Neuronal stem cell (in vitro differentiated cells): ENCODE measurements around the gene BCR.

Experiments used
- DNase-seq: peaks from one replicate; pipeline ENCODE4 v3.0.0-alpha.2; 2013; ENCODE audit warnings: low spot score
- H2AFZ ChIP-seq: one replicate; pipeline ENCODE4 v1.6.1; 2013; ENCODE audit warnings: mild to moderate bottlenecking, low read length, inconsistent platforms
- H2AK5ac ChIP-seq: 2 replicates; pipeline ENCODE4 v1.6.1; 2013; ENCODE audit warnings: low read depth, mild to moderate bottlenecking, inconsistent platforms, low read length, moderate library complexity, mixed read lengths
- H2BK120ac ChIP-seq: 2 replicates; pipeline ENCODE4 v1.6.1; 2013; ENCODE audit warnings: low read depth, mild to moderate bottlenecking, inconsistent platforms, low read length, moderate library complexity, mixed read lengths
- H2BK12ac ChIP-seq: one replicate; pipeline ENCODE4 v1.6.1; 2013; ENCODE audit warnings: low read length, inconsistent platforms
- H2BK15ac ChIP-seq: 2 replicates; pipeline ENCODE4 v1.6.1; 2013; ENCODE audit warnings: mild to moderate bottlenecking, low read length, inconsistent platforms, mixed read lengths
- H2BK5ac ChIP-seq: one replicate; pipeline ENCODE4 v1.6.1; 2013; ENCODE audit warnings: inconsistent platforms, mild to moderate bottlenecking, low read length, moderate library complexity
- H3K14ac ChIP-seq: one replicate; pipeline ENCODE4 v1.6.1; 2013; ENCODE audit warnings: low read length, inconsistent platforms
- H3K18ac ChIP-seq: 2 replicates; pipeline ENCODE4 v1.6.1; 2013; ENCODE audit warnings: low read length, inconsistent platforms
- H3K23ac ChIP-seq: 2 replicates; pipeline ENCODE4 v1.6.1; 2013; ENCODE audit warnings: low read depth, mild to moderate bottlenecking, mixed read lengths, low read length, inconsistent platforms; ENCODE audit not compliant: poor library complexity
- H3K27ac ChIP-seq: replicated peaks from 3 replicates; pipeline ENCODE4 v1.5.1; 2013; ENCODE audit warnings: low read length, inconsistent platforms
- H3K27me3 ChIP-seq, 3 experiments: 2 replicates each; pipeline ENCODE4 v1.6.1; 2013; ENCODE audit warnings: low read length in 3 of 3, mild to moderate bottlenecking in 2 of 3, inconsistent platforms in 1 of 3, low read depth in 1 of 3, mixed read lengths in 1 of 3, moderate library complexity in 1 of 3; ENCODE audit not compliant: control insufficient read depth in 3 of 3, insufficient read depth in 3 of 3
- H3K36me3 ChIP-seq, 2 donors: replicated peaks in 1 of 2; 2 replicates each; pipeline ENCODE4 v1.6.1; 2013; ENCODE audit warnings: low read length in 2 of 2; ENCODE audit not compliant: control insufficient read depth in 2 of 2, insufficient read depth in 2 of 2
- H3K4ac ChIP-seq: 2 replicates; pipeline ENCODE4 v1.6.1; 2013; ENCODE audit warnings: inconsistent platforms, mild to moderate bottlenecking, low read length, moderate library complexity
- H3K4me1 ChIP-seq, 2 donors: 1 replicate in 1 of 2; 2 replicates in 1 of 2; pipeline ENCODE4 v1.6.1; 2013; ENCODE audit warnings: low read length in 2 of 2, low read depth in 1 of 2; ENCODE audit not compliant: control insufficient read depth in 2 of 2, insufficient read depth in 1 of 2
- H3K4me2 ChIP-seq: one replicate; pipeline ENCODE4 v1.6.1; 2013; ENCODE audit warnings: mild to moderate bottlenecking, low read length, inconsistent platforms; ENCODE audit not compliant: insufficient read depth, poor library complexity, severe bottlenecking
- H3K4me3 ChIP-seq, 2 donors: 2 replicates each; pipeline ENCODE4 v1.5.1; 2013; ENCODE audit warnings: low read length in 2 of 2, mild to moderate bottlenecking in 2 of 2, inconsistent platforms in 1 of 2, moderate library complexity in 1 of 2
- H3K79me1 ChIP-seq: one replicate; pipeline ENCODE4 v1.6.1; 2013; ENCODE audit warnings: low read depth, mild to moderate bottlenecking, inconsistent platforms, low read length, moderate library complexity
- H3K9ac ChIP-seq: one replicate; pipeline ENCODE4 v1.6.1; 2013; ENCODE audit warnings: mild to moderate bottlenecking, low read depth, low read length, inconsistent platforms; ENCODE audit not compliant: poor library complexity
- H3K9me3 ChIP-seq, 2 donors: replicated peaks in 1 of 2; 2 replicates each; pipeline versions ENCODE3 to v1.6.1; 2013; ENCODE audit warnings: low read length in 2 of 2, mild to moderate bottlenecking in 2 of 2, inconsistent platforms in 1 of 2, low read depth in 1 of 2, mixed read lengths in 1 of 2, moderate library complexity in 1 of 2; ENCODE audit not compliant: control insufficient read depth in 2 of 2, insufficient read depth in 1 of 2
- H4K8ac ChIP-seq: one replicate; pipeline ENCODE4 v1.6.1; 2013; ENCODE audit warnings: low read depth, mild to moderate bottlenecking, inconsistent platforms, low read length, moderate library complexity
- H4K91ac ChIP-seq: one replicate; pipeline ENCODE4 v1.6.1; 2013; ENCODE audit warnings: low read length, low read depth, mild to moderate bottlenecking, inconsistent platforms; ENCODE audit not compliant: poor library complexity
- WGBS, 2 donors: extraction: QIAGEN DNeasy Blood & Tissue Kit; methylation state at CpG; one replicate each; pipeline ENCODE4 v1.1.7; 2013; ENCODE audit warnings: missing lambda C conversion rate in 2 of 2, mixed read lengths in 1 of 2; ENCODE audit not compliant: insufficient read length in 2 of 2, insufficient replicate concordance in 1 of 2; ENCODE audit errors: extremely low coverage in 2 of 2; 5-methylcytosine and 5-hydroxymethylcytosine counted together

The BCR gene

GRCh38 chr22:23257889-23258825 lies 77.8 kb downstream of the BCR start:
- Histone ChIP-seq H2BK12ac (no peak overlapping the region), H3K79me1 (peaks cover 15% of the 10 kb centered on the region)

GRCh38 chr22:23258826-23259170 lies 78.5 kb downstream of the BCR start:
- H3K27ac ChIP-seq, result no peak overlapping the region
- DNase-seq, result no peak
- no peaks in the 10 kb centered on the region for H3K27me3 ChIP-seq
- no peak overlapping the region for H3K4me2 ChIP-seq
- H2AFZ ChIP-seq, result no peak overlapping the region
- no peak overlapping the region for H3K18ac ChIP-seq
- no peak overlapping the region for H2AK5ac ChIP-seq
- no peak overlapping the region for H3K4ac ChIP-seq
- peaks cover 0 to 2% of the 10 kb centered on the region in 2 donors for H3K9me3 ChIP-seq
- H4K91ac ChIP-seq, result no peak overlapping the region
- no CpG with 5 or more reads among the region's 11 CpGs for WGBS, 2 donors
- H3K14ac ChIP-seq, result no peak overlapping the region
- H2BK15ac ChIP-seq, result no peak overlapping the region
- no peak overlapping the region for H3K4me3 ChIP-seq
- H3K9ac ChIP-seq, result peak overlapping the region; percentile 25
- peaks cover 42 to 89% of the 10 kb centered on the region in 2 donors for H3K36me3 ChIP-seq
- no peaks in the 10 kb centered on the region for H3K4me1 ChIP-seq
- peaks cover 12% of the 10 kb centered on the region for H3K79me1 ChIP-seq
- peak overlapping the region; percentile 92 for H3K23ac ChIP-seq
- H4K8ac ChIP-seq, result no peak overlapping the region
- no peak overlapping the region for H2BK5ac ChIP-seq
- H2BK120ac ChIP-seq, result no peak overlapping the region
- H2BK12ac ChIP-seq, result no peak overlapping the region

More at GRCh38 chr22:23257889-23258825, 77.8 kb downstream of the BCR start:
- Histone ChIP-seq H3K36me3 (peaks cover 38 to 89% of the 10 kb centered on the region in 2 donors), H3K9me3 (no peaks in the 10 kb centered on the region), H3K23ac (peak overlapping the region; percentile 87), H3K4me2 (no peak overlapping the region), H3K4me1 (no peaks in the 10 kb centered on the region), H3K4me3 (no peak overlapping the region), H3K27me3 (no peaks in the 10 kb centered on the region), H4K8ac (no peak overlapping the region), H4K91ac (no peak overlapping the region), H3K9ac (peak overlapping the region; percentile 10), H3K18ac (no peak overlapping the region), H2AFZ (no peak overlapping the region), H2BK15ac (no peak overlapping the region), H2AK5ac (no peak overlapping the region), H2BK120ac (no peak overlapping the region), H3K27ac (no peak overlapping the region), H3K14ac (no peak overlapping the region), H3K4ac (no peak overlapping the region), H2BK5ac (no peak overlapping the region)
- WGBS, 2 donors, result no CpG with 5 or more reads among the region's 15 CpGs
- no peak for DNase-seq

GRCh38 chr22:23259916-23260644 lies 79.8 kb downstream of the BCR start:
- no peak for DNase-seq
- Histone ChIP-seq H2BK120ac (no peak overlapping the region), H3K4ac (no peak overlapping the region), H2BK12ac (no peak overlapping the region), H2AK5ac (no peak overlapping the region), H2BK5ac (no peak overlapping the region), H3K4me1 (no peaks in the 10 kb centered on the region), H3K14ac (no peak overlapping the region), H3K4me3 (no peak overlapping the region), H3K18ac (no peak overlapping the region), H3K27me3 (no peaks in the 10 kb centered on the region), H3K4me2 (no peak overlapping the region), H4K8ac (no peak overlapping the region), H3K23ac (peak overlapping the region; percentile 17), H3K27ac (no peak overlapping the region), H3K9me3 (peaks cover 0 to 2% of the 10 kb centered on the region in 2 donors), H2AFZ (no peak overlapping the region), H4K91ac (no peak overlapping the region), H3K79me1 (peaks cover 12% of the 10 kb centered on the region), H2BK15ac (no peak overlapping the region), H3K9ac (no peak overlapping the region), H3K36me3 (peaks cover 46 to 90% of the 10 kb centered on the region in 2 donors)
- WGBS, 2 donors, result no CpG with 5 or more reads among the region's 13 CpGs
